Measurements from ENCODE around the gene AMBRA1. TPM values are rescaled to one million over a fixed set of nuclear protein-coding genes. Genes with fewer than 3 reads are reported as not detected.

The AMBRA1 gene
- total RNA-seq, 1 donor from 2014 or later: 11.3 TPM

DNA sequence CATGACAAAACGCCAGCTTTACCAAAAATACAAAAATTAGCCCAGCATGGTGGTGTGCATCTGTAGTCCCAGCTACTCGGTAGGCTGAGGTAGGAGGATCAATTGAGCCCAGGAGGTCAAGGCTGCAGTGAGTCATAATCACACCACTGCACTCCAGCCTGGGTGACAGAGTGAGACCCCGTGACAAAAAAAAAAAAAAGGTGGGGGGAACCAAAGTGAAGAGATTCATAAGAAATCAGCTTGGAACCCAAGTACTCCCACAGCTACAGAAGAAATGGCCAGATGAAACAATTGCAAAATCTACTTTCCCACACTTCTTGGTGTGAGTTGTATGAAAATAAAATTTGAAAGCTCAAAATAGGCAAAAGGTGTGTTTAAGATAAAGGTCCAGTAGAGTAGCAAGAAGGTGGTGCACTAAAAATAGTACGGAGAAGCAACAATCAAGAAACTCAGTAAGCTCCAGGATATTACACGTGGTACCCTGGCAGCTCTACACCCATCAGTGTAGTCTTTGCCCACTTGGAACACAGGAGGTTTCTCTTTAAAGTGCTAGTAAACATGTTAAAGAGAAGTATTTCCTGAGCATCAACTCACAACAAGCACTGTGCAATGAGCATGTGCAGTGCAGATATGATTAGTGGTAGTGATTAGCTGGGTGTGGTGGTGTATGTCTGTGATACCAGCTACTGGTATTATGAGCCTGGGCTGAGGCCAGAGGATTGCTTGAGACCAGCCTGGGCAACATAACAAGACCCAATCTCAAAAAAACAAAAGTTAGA is 17.9 kb upstream of the AMBRA1 start:
- FAIRE-seq (no peak), DNase-seq (ENCODE audit: low read depth) (no peak)
- TF ChIP-seq, protein P1, sequence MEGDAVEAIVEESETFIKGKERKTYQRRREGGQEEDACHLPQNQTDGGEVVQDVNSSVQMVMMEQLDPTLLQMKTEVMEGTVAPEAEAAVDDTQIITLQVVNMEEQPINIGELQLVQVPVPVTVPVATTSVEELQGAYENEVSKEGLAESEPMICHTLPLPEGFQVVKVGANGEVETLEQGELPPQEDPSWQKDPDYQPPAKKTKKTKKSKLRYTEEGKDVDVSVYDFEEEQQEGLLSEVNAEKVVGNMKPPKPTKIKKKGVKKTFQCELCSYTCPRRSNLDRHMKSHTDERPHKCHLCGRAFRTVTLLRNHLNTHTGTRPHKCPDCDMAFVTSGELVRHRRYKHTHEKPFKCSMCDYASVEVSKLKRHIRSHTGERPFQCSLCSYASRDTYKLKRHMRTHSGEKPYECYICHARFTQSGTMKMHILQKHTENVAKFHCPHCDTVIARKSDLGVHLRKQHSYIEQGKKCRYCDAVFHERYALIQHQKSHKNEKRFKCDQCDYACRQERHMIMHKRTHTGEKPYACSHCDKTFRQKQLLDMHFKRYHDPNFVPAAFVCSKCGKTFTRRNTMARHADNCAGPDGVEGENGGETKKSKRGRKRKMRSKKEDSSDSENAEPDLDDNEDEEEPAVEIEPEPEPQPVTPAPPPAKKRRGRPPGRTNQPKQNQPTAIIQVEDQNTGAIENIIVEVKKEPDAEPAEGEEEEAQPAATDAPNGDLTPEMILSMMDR (IDR thresholded peaks at IDR 0.05; ENCODE audit: insufficient read depth, low read length, severe bottlenecking): no peak
- Histone ChIP-seq H3K36me3 (ENCODE audit: control insufficient read depth, insufficient read depth, low read length) (no peaks in the 10 kb centered on the region), H3K4me3 (ENCODE audit: low read depth, low read length) (no peak overlapping the region), H3K27me3 (ENCODE audit: control insufficient read depth, insufficient read depth, low read length) (no peaks in the 10 kb centered on the region)

- no peaks in the 10 kb centered on the region for H3K27me3 ChIP-seq (ENCODE audit: control insufficient read depth, insufficient read depth, low read length)
- DNase-seq (ENCODE audit: low read depth) (no peak), FAIRE-seq (no peak)
- no peaks in the 10 kb centered on the region for H3K36me3 ChIP-seq (ENCODE audit: control insufficient read depth, insufficient read depth, low read length)
- TF ChIP-seq, protein P1 (IDR thresholded peaks at IDR 0.05; ENCODE audit: insufficient read depth, low read length, severe bottlenecking): no peak
- no peak overlapping the region for H3K4me3 ChIP-seq (ENCODE audit: low read depth, low read length)
Observed at GRCh38 chr11:46609386-46609785, 15.6 kb upstream of the AMBRA1 start.

DNA sequence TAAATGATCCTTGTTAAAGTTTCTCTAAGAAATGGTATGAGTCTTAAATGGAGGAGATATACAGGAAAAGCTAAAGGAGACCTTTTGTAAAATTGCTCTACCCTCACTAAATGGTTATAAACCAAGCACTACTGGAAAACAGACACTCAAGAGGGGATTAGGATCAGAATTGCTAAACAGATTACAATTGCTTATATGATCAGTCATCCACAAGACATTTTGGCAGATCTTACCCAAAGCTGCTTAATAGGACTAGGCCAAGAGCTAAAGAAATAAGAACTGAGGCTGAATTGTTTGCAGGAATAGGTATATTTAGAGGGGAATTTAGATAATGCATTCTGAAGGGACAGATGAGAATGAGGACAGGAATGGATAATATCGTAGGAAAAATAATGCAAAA is 13.7 kb upstream of the AMBRA1 start:
- FAIRE-seq (no peak), DNase-seq (ENCODE audit: low read depth) (no peak)
- no peaks in the 10 kb centered on the region for H3K27me3 ChIP-seq (ENCODE audit: control insufficient read depth, insufficient read depth, low read length)
- peaks cover 2% of the 10 kb centered on the region for H3K36me3 ChIP-seq (ENCODE audit: control insufficient read depth, insufficient read depth, low read length)
- TF ChIP-seq, protein P1 (IDR thresholded peaks at IDR 0.05; ENCODE audit: insufficient read depth, low read length, severe bottlenecking): no peak
- H3K4me3 ChIP-seq (ENCODE audit: low read depth, low read length): no peak overlapping the region

- no peak for FAIRE-seq
- Histone ChIP-seq H3K27me3 (ENCODE audit: control insufficient read depth, insufficient read depth, low read length) (no peaks in the 10 kb centered on the region), H3K36me3 (ENCODE audit: control insufficient read depth, insufficient read depth, low read length) (peaks cover 2% of the 10 kb centered on the region)
Observed at GRCh38 chr11:46604796-46605195, 11.0 kb upstream of the AMBRA1 start.

DNA sequence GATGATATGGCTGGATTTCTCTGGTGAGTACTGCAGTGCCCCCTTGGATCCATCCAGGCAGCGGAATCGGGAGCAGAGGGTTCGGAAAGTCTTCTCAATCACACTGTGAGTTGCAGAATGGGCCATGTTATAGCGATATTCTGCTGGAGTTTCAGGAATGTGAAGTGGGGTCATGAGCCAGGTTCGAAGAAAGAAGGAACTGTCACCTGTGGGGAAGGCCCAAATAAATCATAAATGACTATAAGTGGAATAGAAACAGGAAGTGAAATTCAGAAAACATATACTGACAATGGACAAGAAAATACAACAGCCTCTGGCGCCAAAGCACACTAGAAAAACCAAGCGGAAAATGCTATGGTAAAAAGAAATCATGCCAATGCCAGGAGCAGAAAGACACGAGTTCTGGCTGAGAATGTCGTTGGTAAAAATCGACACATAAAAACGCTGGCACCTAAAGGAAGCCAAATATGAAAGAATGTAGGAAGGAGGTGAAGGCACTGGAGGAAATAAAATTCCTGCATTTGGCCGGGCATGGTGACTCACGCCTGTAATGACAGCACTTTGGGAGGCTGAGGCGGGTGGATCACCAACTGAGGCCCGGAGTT is 10.0 kb upstream of the AMBRA1 start:
- FAIRE-seq: no peak
- H3K4me3 ChIP-seq (ENCODE audit: low read depth, low read length): no peak overlapping the region
- peaks cover 2% of the 10 kb centered on the region for H3K36me3 ChIP-seq (ENCODE audit: control insufficient read depth, insufficient read depth, low read length)
- TF ChIP-seq, protein P1 (IDR thresholded peaks at IDR 0.05; ENCODE audit: insufficient read depth, low read length, severe bottlenecking): no peak
- H3K27me3 ChIP-seq (ENCODE audit: control insufficient read depth, insufficient read depth, low read length): no peaks in the 10 kb centered on the region
- no peak for DNase-seq (ENCODE audit: low read depth)

More at GRCh38 chr11:46604796-46605195, 11.0 kb upstream of the AMBRA1 start:
- TF ChIP-seq, protein P1 (IDR thresholded peaks at IDR 0.05; ENCODE audit: insufficient read depth, low read length, severe bottlenecking): no peak
- no peak overlapping the region for H3K4me3 ChIP-seq (ENCODE audit: low read depth, low read length)
- DNase-seq (ENCODE audit: low read depth): no peak
